Activated CD4-positive, alpha-beta T cell treated with anti-CD3 and anti-CD28 coated beads, Interleukin-2, amount 50 U/mL, for 16 hours (primary cell): ENCODE data around the gene RPL14.
"Not testable (repeated sequence)": the region's sequence is repeated elsewhere in the genome, so short reads cannot be mapped to it uniquely, and the experiment has no call there.

ENCODE experiments used
- DNase-seq: peaks from one replicate; pipeline ENCODE4 v3.0.0-alpha.2; 2020

RPL14 gene

GRCh38 chr3:40456940-40457823 lies at the start of gene RPL14:
RPL14 (plus strand) TSS chr3:40457339; CDS start chr3:40457472, 133 bp downstream.
- peak; percentile 96 for DNase-seq

GRCh38 chr3:40407611-40408010 lies 49.5 kb upstream of the RPL14 start:
- no peak for DNase-seq

GRCh38 chr3:40414270-40414669 lies 42.9 kb upstream of the RPL14 start:
- no peak for DNase-seq

- no peak for DNase-seq
Observed at GRCh38 chr3:40417845-40418543, 39.1 kb upstream of the RPL14 start.

- DNase-seq = no peak
Observed at GRCh38 chr3:40422861-40423260, 34.3 kb upstream of the RPL14 start.

- no peak for DNase-seq
Observed at GRCh38 chr3:40427045-40427669, 30.0 kb upstream of the RPL14 start.

GRCh38 chr3:40432793-40433192 lies 24.3 kb upstream of the RPL14 start:
- DNase-seq = no peak

GRCh38 chr3:40437889-40438288 lies 19.2 kb upstream of the RPL14 start:
- DNase-seq = no peak

- no peak for DNase-seq
Observed at GRCh38 chr3:40445062-40445461, 12.1 kb upstream of the RPL14 start.

GRCh38 chr3:40445880-40446279 lies 11.3 kb upstream of the RPL14 start:
- DNase-seq = no peak

- no peak for DNase-seq
Observed at GRCh38 chr3:40450438-40450837, 6.7 kb upstream of the RPL14 start.

- no peak for DNase-seq
Observed at GRCh38 chr3:40451551-40451950, 5.6 kb upstream of the RPL14 start.

GRCh38 chr3:40452057-40452456 lies 5.1 kb upstream of the RPL14 start:
- no peak for DNase-seq

GRCh38 chr3:40452562-40452875 lies 4.6 kb upstream of the RPL14 start:
- DNase-seq = no peak

GRCh38 chr3:40452876-40453730 lies 4.0 kb upstream of the RPL14 start:
- peak; percentile 99 for DNase-seq

- no peak for DNase-seq
Observed at GRCh38 chr3:40453933-40454332, 3.2 kb upstream of the RPL14 start.

GRCh38 chr3:40455328-40455727 lies 1.8 kb upstream of the RPL14 start:
- DNase-seq = no peak

- DNase-seq = no peak
Observed at GRCh38 chr3:40456279-40456939, 730 bp upstream of the RPL14 start.

GRCh38 chr3:40458473-40458872 lies 1.3 kb downstream of the RPL14 start:
- DNase-seq = no peak

- DNase-seq = not testable (repeated sequence)
Observed at GRCh38 chr3:40460481-40460880, 3.3 kb downstream of the RPL14 start.

GRCh38 chr3:40461161-40461560 lies 4.0 kb downstream of the RPL14 start:
- DNase-seq = no peak

- DNase-seq = not testable (repeated sequence)
Observed at GRCh38 chr3:40462838-40463237, 5.7 kb downstream of the RPL14 start.
